Stimulated activated CD8-positive, alpha-beta memory T cell treated with anti-CD3 and anti-CD28 coated beads, Interleukin-12 subunit alpha, Interleukin-12 subunit beta, amount 100 ng/mL, for 24 hours (primary cell): ENCODE data around the gene SMC4.
"Not testable (repeated sequence)": the region's sequence is repeated elsewhere in the genome, so short reads cannot be mapped to it uniquely, and the experiment has no call there.

Experiments
- DNase-seq: peaks from one replicate; pipeline ENCODE4 v3.0.0-alpha.2; 2020; ENCODE audit errors: extremely low read depth

SMC4 gene

DNA sequence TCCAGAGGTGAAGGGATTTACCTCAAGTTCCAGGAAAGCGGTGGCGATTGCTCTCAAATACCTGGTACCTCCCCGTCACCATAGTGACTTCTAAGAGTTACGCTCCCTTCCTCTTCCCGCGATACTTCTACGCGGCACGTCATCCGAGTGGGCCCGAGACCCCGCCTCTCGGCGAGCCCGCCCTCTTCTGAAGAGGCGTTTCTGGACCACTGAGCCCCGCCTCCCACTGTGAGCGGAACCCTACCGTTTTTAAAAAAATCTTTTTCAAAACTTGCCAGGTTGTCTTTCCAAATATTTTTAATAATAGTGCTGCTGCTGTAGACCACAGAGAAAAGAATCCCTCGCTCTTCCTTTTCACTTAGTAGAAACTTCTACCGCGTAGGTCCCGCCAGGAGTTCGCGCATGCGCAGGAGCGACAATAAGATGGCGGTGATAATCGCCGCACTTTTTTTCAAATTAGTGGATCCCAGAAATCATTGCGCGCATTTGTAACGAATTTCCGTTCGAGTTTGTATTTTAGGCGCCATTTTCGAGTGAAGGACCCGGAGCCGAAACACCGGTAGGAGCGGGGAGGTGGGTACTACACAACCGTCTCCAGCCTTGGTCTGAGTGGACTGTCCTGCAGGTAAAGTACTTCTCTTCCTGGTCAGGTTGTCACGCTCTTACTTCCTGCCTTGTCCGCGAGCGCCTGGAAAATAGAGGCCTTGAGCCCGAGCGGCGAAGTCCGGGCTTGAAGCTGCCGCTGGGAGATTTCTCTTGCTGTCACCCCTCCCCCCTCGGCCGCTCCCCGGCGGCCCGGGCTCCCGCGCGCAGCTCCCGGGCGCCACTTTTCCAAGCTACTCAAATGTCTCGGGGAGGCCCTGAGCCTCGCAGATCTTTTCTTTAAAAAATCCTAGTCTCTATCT is at the start of gene SMC4, which contains the start of gene IFT80:
Gene SMC4 (plus strand): TSS at position 526 of the 905 bp plus-strand sequence. CDS start 1,177 bp downstream, outside the sequence.
Gene IFT80 (minus strand): TSS at position 101 of the 905 bp plus-strand sequence. CDS start 14,625 bp downstream, outside the sequence.
- DNase-seq = peak; percentile 85

DNA sequence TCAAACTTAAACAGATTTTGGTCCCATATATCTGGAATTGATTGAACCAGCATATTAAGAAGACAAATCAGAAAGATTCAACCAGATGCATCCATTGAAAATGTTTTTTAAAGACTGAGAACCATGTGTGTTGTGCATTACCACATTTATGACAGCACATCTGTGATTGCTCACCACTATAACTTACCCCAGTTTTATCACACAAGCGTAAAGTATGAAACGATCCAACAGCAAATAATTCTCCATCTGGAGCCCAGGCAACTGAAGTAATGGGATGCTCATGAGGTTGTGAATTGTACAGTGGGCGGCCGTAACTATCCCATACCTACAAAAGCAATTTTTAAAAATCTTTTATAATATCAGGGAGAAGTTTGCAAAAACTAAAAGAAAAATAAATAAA is 43.6 kb upstream of the SMC4 start:
- no peak for DNase-seq

DNA sequence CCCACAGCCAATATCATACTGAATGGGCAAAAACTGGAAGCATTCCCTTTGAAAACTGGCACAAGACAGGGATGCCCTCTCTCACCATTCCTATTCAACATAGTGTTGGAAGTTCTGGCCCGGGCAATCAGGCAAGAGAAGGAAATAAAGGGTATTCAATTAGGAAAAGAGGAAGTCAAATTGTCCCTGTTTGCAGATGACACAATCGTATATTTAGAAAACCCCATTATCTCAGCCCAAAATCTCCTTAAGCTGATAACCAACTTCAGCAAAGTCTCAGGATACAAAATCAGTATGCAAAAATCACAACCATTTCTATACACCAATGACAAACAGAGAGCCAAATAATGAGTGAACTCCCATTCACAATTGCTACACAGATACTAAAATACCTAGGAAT is 36.6 kb upstream of the SMC4 start:
- DNase-seq = not testable (repeated sequence)

DNA sequence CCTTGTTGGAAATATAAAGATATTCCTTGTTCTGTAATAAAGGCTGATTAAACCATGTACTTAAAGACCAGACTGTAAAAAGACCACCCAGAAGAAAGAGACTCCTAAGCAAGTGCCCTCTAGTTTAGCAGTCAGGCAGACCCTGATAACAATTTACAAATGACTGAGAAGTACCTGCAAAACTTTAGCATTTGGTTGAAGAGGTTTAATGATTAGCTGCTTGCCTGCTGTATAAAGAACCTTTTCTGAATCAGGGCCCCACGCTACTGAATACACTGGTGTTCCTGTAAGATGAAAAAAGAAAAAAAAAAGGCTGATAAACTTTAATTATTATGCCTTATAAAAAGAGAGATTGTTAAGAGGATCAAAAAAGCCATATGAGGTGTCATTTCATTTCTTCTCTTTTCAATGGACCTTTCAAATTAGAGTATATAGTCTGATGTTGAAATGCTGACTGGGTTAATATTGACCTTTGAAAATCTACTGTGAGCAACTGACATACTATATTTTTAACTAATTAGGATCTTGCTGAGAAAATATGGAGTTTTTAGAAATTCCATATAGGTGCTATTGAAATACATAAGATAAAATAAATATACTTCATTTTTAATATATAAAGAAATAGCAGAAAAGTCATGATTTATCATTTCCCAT is 33.5 kb upstream of the SMC4 start:
- DNase-seq = no peak

DNA sequence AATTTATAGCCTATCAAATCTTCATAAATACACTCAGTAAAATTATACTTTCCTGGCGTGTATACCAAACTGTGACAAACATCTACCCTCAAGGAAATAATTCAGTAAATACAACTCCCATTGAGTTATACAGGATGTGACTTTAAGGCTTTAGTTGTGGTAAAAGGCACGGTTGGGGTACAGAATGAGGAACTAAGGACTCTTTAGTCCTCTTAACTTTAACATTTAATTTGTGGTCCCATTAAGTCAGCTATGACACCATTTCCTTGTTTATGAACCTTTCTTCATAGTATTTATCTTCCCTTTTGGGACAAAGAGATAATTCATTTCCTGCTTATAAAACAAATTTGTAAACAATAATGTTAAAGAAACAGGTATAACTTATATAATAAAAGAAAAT is 30.6 kb upstream of the SMC4 start:
- DNase-seq = no peak

DNA sequence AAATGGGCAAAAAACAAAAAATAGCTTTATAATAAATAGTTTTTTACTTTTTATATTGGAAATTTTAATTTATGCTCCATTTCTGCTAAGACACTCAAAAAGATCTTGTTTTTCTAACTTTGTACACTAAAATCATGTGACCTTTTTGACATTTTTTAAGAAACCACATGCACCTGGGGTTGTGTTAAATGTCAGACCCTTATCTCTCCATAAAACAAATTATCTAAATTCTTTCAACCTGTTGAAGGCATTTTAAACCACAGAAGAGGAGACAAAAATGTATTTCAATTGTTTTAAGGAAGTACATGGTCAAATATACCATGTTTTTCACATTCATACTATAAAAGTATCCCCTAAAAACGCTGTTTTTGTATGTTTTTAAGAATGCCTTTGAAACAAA is 29.7 kb upstream of the SMC4 start:
- DNase-seq = no peak

DNA sequence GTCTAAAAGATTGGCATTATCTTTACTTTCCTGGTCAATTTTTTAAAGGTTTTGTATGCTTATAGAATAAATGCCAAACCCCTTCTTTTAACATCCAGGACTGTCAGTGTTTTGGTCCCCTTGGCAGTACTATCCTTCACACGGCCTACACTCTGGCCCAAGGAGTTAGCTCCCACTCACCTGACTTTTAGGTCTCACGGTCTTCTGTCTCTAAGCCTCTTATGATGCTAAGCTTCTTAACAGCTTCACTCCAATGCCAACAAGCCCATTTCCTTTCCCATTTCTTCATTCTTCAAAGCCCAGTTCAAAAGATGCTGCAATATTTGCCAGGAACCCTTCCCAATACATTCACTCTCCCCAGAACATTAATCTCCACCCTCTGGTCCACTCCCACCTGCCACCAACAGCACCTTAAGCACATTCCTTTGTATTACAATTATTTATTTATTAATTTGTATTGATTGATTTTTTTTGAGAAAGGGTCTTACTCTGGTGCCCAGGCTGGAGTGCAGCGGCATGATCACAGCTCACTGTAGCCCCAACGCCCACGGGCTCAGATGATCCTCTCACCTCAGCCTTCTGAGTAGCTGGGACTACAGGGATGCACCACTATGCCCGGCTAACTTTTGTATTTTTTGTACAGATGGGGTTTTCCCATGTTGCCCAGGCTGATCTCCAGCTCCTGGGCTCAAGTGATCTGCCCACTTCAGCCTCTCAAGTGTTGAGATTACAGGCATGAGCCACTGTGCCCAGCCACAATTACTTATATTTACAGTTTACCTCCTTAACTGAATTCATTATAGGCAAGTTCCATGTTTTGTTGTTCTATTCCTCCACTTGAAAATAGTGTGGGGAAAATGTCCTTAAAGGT is 28.2 kb upstream of the SMC4 start:
- no peak for DNase-seq

DNA sequence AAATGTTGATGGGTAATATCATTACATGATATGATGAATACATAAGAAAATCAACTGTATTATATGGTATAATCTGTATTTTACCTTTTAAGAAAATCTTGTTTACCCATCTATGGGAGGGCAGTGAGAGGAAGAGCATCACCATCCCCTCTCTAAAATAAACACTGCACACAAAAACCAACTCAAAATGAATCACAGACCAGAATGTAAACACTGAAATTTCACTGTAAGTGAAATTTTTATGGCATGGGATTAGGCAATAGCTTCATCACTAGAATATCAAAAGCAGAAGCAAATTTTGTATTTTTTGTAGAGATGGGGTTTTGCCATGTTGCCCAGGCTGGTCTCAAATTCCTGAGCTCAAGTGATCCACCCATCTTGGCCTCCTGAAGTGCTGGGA is 26.7 kb upstream of the SMC4 start:
- DNase-seq = no peak

DNA sequence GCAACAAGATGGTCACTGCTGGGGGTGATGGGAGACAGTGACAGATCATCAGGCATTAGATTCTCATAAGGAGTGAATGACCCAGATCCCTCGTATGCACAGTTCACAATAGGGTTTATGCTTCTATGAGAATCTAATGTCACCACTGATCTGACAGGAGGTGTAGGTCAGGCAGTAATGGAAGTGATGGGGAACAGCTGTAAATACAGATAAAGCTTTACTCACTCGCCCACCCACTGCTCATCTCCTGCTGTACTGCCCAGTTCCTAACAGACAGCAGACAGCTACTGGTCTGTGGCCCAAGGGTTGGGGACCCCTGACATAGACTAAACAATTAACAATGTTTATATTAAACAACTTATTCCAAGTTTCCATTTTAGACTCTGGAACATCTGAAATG is 25.8 kb upstream of the SMC4 start:
- no peak for DNase-seq

DNA sequence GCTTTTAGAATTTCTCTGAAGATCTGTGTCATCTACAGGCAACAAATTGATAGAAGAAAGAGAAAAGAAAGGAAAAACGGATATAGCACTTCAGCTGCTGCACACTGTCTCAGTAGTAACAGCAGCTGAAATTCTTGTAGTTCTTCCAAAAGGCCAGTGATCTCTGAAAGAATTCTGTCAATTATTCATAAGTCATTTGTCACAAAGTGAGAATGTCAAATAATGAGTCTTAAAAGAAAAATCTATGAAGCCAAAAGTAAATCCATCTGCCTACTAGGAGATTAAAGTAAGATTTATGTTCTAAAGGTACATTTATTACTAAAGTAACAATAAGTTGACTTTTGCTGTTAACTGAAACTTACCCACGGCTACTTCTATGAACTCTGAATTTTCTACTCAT is 25.0 kb upstream of the SMC4 start:
- no peak for DNase-seq

DNA sequence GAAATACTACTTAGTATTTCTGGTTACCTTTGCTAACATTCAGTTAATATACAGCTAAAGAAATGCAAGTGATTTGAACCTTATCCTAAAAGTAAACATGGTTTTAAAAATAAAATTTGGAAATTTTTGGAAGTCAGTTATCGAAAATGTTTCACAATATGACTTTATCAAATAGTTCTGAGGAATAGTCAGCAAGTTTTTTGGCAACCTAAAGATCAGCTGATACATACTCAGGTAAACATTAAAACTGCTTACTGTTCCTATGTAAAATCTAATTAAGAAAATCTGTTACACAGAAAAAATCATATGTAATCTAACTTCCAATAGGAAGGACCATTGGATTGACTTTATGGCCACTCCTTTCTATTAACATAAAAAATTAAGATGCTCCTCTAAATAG is 24.5 kb upstream of the SMC4 start:
- DNase-seq = no peak

DNA sequence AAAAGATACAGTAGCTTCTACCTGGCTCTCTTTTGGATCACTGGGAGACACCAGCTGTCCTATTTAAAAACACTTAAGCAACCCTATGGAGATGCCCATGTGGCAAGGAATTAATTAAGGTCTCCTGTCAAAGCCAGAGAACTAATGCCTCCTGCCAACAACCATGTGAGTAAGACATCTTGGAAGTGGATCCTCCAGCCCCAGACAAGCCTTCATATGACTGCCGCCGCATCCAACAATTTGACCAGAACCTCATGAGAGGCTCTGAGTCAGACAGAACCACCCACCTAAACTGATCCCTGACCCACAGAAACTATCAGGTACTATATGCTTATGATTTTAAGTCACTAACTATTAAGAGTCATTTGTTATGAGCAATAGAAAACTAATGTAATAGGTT is 22.8 kb upstream of the SMC4 start:
- no peak for DNase-seq

DNA sequence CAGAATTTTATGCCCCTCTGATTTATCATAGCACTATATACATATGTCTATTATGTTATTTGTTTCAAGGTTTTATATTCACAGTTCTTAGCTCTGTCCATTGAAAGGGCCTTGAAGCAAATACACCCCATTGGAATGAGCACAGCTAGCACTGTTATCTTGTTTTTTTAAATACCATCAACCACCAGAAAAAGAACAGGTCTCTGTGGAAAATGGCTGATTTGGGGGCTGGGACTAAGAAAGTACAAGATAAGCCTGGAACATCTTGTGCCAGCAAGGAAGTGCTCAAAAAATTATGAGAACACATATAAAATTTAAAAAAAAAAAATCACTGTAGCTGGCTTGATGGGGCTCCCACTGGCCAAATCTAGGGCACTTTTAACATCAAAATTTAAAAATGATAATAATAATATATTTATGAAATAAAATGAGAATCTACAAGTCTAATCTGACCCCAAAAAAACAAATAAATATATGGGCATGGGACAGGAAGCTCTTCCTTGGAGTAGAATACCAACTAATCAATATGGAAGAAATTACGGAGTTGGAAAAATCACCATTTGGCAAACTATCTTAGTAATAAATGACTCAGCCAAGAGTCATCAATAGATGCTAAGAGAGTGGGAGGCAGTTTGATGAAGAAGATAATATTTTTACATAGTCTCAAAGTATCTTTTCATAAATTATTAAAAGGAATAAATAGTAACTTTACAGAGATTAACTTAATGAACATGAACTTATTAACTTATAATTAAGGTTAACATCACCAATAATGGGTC is 20.9 kb upstream of the SMC4 start:
- DNase-seq = no peak

DNA sequence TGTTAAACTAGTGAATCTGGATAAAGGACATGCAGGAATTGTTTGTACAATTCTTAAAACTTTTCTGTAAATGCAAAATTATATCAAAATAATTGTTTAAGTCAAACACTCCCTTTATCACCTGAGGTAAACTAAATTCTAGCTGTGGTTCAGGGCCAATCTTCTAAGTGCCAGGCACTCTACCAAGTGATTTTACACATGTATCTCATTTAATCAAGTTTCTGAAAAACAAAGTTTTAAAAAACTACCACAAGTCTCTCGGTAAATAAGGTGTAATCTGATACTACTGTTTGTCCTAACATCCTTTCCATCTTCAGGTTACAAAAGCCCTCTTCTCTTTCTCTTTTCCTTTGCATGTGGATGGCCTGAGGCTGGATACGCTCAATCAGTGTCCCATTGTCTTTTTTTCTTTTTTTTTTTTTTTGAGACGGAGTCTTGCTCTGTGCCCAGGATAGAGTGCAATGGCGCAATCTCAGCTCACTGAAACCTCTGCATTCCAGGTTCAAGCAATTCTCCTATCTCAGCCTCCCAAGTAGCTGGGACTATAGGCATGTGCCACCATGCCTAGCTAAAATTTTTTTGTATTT is 19.7 kb upstream of the SMC4 start:
- DNase-seq = no peak

DNA sequence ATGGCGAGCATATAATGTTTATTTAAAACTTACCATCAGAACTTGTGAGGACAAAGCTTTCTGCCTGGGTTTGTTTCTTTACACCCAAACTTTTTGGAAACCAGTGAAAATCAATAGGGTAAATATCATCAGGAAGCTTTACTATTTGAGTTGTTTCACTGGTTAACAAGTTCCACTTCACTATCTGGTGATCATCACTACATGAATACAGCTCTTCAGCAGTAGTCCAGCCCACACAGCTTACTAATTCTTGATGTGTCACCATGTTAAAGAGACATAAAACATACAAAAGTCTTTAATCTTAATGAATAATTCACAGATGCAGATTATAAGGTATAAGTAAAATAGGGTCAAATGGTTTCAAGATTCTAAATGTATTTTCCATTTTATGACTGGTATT is 18.0 kb upstream of the SMC4 start:
- no peak for DNase-seq

DNA sequence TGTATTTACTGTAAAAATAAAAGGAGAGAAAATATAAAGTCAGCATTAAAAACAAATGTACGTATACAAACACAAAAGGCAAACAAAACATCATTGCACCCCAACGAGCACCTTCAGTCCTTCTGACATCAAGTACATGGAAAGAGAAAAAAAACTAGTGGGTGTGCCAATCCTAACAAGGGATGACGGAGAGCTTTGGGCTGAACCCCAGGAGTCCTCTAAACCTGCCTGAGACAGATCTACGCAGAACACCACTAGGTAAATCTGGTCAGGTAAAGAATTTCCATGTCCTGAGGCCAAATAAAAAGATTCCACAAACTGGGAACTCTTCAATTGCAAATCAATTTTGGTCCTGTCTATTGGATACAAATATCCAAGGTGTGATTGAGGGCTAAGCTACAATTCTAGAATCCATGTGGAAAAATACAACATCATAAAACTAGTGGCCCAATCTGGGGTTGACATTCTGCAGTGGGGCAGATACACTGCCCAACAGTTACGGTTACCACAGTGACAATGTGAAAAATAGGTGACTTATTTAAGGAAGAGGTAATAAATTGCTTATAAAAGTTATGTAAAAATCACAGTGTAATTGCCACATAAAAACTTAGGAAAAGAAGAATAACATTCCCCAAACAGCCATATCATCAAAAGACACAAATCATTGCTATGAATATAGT is 14.7 kb upstream of the SMC4 start:
- DNase-seq = no peak

DNA sequence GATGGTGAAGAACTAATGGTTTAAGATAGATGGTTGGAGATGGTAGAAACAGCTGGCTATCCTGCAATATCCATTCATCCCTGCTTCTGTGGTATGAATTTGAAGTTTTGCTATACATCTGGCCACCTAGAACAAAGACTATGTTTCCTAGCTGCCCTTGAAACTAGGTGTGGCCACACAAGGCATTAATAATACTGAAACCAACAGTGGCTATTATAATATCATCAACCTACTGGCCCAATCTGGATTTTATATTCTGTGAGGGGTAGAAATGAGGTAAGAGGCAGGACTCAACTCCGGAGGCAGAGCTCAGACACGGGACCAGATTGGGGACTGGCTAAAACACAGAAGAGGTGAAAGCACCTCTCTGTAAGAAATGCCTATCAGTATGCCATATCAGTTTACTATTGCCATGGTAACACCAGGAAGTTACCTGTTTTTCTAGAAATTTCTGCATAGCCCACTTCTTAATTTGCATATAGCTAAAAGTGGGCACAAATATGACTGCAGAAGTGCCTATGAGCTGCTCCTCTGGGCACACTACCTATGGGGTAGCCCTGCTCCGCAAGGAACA is 8.8 kb upstream of the SMC4 start:
- no peak for DNase-seq

DNA sequence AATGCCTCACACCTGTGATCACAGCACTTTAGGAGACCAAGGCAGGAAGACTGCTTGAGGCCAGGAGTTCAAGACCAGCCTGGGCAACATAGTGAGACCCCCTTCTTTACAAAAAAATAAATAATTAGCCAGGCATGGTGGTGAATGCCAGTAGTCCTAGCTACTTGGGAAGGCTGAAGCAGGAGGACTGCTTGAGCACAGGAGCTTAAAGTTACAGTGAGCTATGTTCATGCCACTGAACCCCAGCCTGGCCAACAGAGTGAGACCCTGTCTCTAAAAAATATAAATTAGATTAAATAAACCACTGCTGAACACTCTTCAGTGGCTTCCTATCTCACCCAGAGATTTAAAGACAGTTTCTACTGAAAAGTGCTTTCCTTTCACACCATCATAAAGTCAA is 6.7 kb upstream of the SMC4 start:
- DNase-seq = no peak

DNA sequence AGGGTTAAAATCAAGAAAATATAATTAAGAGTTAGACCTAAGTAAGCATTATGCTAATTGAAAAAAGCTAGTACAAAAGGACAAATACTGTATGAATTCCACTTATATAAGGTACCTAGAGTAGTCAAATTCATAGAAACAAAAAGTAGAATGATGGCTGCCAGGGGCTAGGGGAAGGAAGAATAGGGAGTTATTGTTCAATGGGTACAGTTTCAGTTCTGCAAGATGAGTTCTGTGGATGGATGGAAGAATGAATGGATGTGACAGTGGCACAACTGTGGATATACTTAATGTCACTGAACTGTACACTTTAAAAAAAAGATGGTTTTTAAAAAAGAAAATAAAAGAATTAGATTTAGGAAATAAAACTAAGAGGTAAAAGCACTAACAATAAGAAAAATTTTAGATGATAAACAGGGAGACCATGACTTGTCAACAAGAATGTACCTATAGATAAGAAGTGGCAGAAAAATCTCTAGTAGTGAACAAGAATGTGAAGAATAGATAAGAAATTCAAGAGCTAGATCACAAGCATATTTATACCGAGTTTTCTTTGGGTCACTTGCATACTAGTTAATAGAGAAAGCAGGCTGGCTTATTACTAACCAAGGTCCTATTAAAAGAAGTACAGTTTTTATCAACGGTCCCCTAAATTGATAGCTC is 6.0 kb upstream of the SMC4 start:
- DNase-seq = no peak

DNA sequence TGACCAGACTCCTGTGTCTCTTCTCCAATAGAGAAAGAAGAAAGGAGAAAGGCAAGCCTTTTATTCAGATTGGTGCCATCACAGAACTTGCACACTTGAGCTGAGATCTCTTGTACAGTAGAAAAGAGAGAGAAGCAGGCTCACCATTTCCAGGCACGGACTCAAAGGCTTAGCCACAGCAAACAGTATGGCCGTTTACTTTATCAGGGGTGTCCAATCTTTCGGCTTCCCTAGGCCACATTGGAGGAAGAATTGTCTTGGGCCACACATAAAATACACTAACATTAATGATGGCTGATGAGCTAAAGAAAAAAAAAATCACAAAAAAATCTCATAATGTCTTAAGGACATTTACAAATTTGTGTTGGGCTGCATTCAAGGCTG is 5.4 kb upstream of the SMC4 start:
- no peak for DNase-seq
